Esophagus (tissue), 2 donors: ENCODE results near the gene MFRP. TPM values are rescaled to one million over a fixed set of nuclear protein-coding genes. Genes with fewer than 3 reads are reported as not detected.
A peak's percentile ranks its signal among the peaks of the same experiment; 100 is the strongest.

Experiments
- H3K27ac ChIP-seq, 2 donors: one replicate each; pipeline ENCODE4 v1.5.1; 2013; ENCODE audit warnings: low read depth in 2 of 2, mild to moderate bottlenecking in 2 of 2, inconsistent platforms in 1 of 2, low read length in 1 of 2, moderate library complexity in 1 of 2
- H3K27me3 ChIP-seq, 2 donors: one replicate each; pipeline ENCODE4 v1.6.1; 2013; ENCODE audit warnings: low read length in 2 of 2, control low read depth in 1 of 2, mild to moderate bottlenecking in 1 of 2; ENCODE audit not compliant: insufficient read depth in 2 of 2, control insufficient read depth in 1 of 2
- H3K36me3 ChIP-seq, 2 donors: one replicate each; pipeline ENCODE4 v1.6.1; 2013; ENCODE audit warnings: low read length in 1 of 2; ENCODE audit not compliant: control insufficient read depth in 2 of 2, insufficient read depth in 2 of 2
- H3K4me1 ChIP-seq, 2 donors: one replicate each; pipeline ENCODE4 v1.6.1; 2013; ENCODE audit warnings: low read length in 1 of 2; ENCODE audit not compliant: control insufficient read depth in 2 of 2, insufficient read depth in 2 of 2
- H3K4me3 ChIP-seq, 2 donors: one replicate each; pipeline ENCODE4 v1.5.1; 2013; ENCODE audit warnings: low read length in 2 of 2, mild to moderate bottlenecking in 2 of 2, low read depth in 1 of 2, moderate library complexity in 1 of 2
- H3K9me3 ChIP-seq, 2 donors: one replicate each; pipeline ENCODE4 v1.6.1; 2013; ENCODE audit warnings: mild to moderate bottlenecking in 2 of 2, low read depth in 1 of 2, low read length in 1 of 2, moderate library complexity in 1 of 2; ENCODE audit not compliant: control insufficient read depth in 2 of 2, insufficient read depth in 1 of 2
- WGBS, 2 donors: extraction: QIAGEN DNeasy Blood & Tissue Kit; methylation state at CpG; one replicate each; pipeline ENCODE4 v1.1.7; 2013; 5-methylcytosine and 5-hydroxymethylcytosine counted together
- polyA plus RNA-seq, 2 donors: library from polyadenylated mRNA; stranded (reverse); fragments of 200-250 nt; gene quantifications; one replicate each; pipeline ENCODE4 v1.2.3, GENCODE V29; 2013
- donor health status: healthy with polysubstance abuse.
- donor health status: Bipolar disorder and iron deficiency.

The MFRP gene
- polyA plus RNA-seq, 2 donors = not detected

- Histone ChIP-seq H3K27me3 (no peaks in the 10 kb centered on the region), H3K27ac (no peak overlapping the region), H3K4me3 (no peak overlapping the region), H3K36me3 (no peaks in the 10 kb centered on the region), H3K9me3 (no peaks in the 10 kb centered on the region), H3K4me1 (peaks cover under 1 to 5% of the 10 kb centered on the region in 2 donors)
- 88 to 89% methylated on average over 12 of the region's 12 CpGs for WGBS, 2 donors
Measured at GRCh38 chr11:119345685-119346084, 820 bp downstream of the MFRP start.

DNA sequence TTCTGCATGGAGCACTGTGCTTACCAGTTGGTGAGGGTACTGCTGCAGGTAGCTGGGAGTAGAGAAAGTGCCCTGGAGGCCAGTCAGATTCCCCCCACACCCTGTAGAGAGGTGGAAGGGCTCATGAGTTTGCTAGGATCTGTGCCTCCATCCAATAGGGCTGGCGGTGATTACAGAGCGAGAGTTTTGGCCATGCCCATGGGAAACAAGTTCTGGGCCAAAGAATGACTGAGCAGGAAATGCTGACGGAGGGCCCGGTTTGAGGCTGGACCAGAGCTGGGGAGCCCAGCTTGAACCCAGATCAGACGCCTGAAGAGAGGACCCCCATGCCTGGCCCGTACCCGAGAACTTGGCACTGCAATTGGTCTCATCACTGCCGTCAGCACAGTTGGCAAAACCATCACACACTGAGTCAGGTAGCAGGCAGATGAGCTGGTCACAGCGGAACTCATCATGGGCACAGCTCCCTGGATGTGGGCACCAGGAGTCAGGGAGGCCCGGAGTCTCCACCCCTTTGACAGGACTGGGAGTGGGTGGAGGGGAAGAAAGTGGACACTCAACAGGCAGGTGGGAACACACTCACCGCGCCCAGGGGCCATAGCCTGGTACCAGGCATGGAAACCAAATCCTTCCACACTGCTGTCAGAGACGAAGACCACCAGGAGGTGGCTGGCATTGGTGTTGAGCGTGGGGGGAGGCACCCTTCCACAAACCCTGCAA lies 2.1 kb downstream of the MFRP start:
- 76 to 78% methylated on average over 14 of the region's 14 CpGs for WGBS, 2 donors

GRCh38 chr11:119343726-119344125 lies 2.8 kb downstream of the MFRP start:
- H3K27ac ChIP-seq = no peak overlapping the region
- no peaks in the 10 kb centered on the region for H3K27me3 ChIP-seq
- no peaks in the 10 kb centered on the region for H3K36me3 ChIP-seq
- H3K9me3 ChIP-seq = no peaks in the 10 kb centered on the region
- no peak overlapping the region for H3K4me3 ChIP-seq
- peaks cover 5 to 12% of the 10 kb centered on the region in 2 donors for H3K4me1 ChIP-seq
- 83 to 87% methylated on average over 5 to 7 of the region's 7 CpGs for WGBS, 2 donors

More for the DNA sequence above, 2.1 kb downstream of the MFRP start:
- Histone ChIP-seq H3K4me1 (peaks cover 4 to 8% of the 10 kb centered on the region in 2 donors), H3K27ac (no peak overlapping the region), H3K36me3 (no peaks in the 10 kb centered on the region), H3K27me3 (no peaks in the 10 kb centered on the region), H3K4me3 (no peak overlapping the region), H3K9me3 (no peaks in the 10 kb centered on the region)

GRCh38 chr11:119342362-119343130 lies 4.0 kb downstream of the MFRP start:
- WGBS, 2 donors = 80 to 81% methylated on average over 10 of the region's 10 CpGs
- Histone ChIP-seq H3K4me1 (peaks cover 7 to 12% of the 10 kb centered on the region in 2 donors), H3K9me3 (no peaks in the 10 kb centered on the region)

GRCh38 chr11:119342023-119342300 lies 4.5 kb downstream of the MFRP start:
- Histone ChIP-seq H3K9me3 (no peaks in the 10 kb centered on the region), H3K27ac (no peak overlapping the region), H3K27me3 (no peaks in the 10 kb centered on the region), H3K4me3 (no peak overlapping the region), H3K4me1 (peaks cover 7 to 12% of the 10 kb centered on the region in 2 donors), H3K36me3 (no peaks in the 10 kb centered on the region)
- 65 to 71% methylated on average over 7 of the region's 7 CpGs for WGBS, 2 donors

More at GRCh38 chr11:119342362-119343130, 4.0 kb downstream of the MFRP start:
- H3K27me3 ChIP-seq = no peaks in the 10 kb centered on the region
- H3K4me3 ChIP-seq = no peak overlapping the region
- H3K36me3 ChIP-seq = no peaks in the 10 kb centered on the region
- H3K27ac ChIP-seq = no peak overlapping the region

DNA sequence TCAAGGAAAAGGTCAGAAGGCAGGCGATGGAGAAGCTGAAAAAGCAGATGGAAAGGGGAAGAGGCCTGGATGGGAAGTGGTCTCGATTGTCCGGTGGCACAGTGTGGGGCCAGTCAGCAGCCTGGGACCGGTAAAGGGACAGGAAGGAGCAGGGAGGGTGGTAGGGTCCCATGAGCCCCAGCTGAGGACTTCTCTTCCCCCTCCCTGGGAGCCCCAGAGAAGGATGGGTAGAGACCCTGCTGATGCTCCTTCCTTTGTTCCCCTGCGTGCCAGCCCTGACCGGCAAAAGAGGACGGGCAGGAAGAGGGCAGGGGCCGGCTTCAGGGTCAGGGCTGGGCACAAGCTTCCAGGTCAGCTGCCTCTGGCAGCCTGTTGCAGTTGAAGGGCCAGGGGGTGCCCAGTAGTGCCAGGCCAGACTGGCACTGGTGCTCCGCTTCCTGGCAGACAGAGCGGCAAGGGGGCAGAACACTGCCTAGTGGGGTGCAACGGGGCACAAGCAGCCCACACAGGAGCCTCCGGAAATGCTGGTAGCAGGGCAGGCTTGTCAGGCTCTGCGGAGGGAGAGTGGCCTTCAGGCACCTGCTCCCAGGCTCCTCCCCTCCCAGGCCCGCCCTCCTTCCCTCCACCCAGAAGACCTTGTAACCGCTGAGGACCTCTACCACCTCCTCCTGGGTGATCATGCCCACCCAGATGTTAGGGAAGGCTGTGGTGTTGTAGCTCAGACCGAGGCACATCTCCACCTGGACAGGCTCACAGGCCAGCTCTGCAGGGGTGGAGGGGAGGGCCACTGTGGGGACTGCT lies 5.1 kb downstream of the MFRP start:
- Histone ChIP-seq H3K4me3 (no peak overlapping the region), H3K36me3 (peaks cover 0 to 4% of the 10 kb centered on the region in 2 donors), H3K4me1 (peaks cover 7 to 14% of the 10 kb centered on the region in 2 donors), H3K27me3 (no peaks in the 10 kb centered on the region), H3K27ac (peak overlapping the region; percentile 63), H3K9me3 (no peaks in the 10 kb centered on the region)
- 48 to 59% methylated on average over 12 to 16 of the region's 16 CpGs for WGBS, 2 donors

- Histone ChIP-seq H3K4me1 (peaks cover 9 to 22% of the 10 kb centered on the region in 2 donors), H3K36me3 (peaks cover 0 to 9% of the 10 kb centered on the region in 2 donors), H3K27me3 (no peaks in the 10 kb centered on the region), H3K4me3 (peak within 1 kb of the TSS; percentile 37 to 38), H3K27ac (peak within 1 kb of the TSS; percentile 63 to 82), H3K9me3 (no peaks in the 10 kb centered on the region)
- 5 to 10% methylated on average over 25 to 53 of the region's 53 CpGs for WGBS, 2 donors
Measured at GRCh38 chr11:119340335-119341221, 5.9 kb downstream of the MFRP start, which contains the start of gene C1QTNF5. C1QTNF5 (minus strand) TSS chr11:119340883; CDS start chr11:119340397, 486 bp downstream.

DNA sequence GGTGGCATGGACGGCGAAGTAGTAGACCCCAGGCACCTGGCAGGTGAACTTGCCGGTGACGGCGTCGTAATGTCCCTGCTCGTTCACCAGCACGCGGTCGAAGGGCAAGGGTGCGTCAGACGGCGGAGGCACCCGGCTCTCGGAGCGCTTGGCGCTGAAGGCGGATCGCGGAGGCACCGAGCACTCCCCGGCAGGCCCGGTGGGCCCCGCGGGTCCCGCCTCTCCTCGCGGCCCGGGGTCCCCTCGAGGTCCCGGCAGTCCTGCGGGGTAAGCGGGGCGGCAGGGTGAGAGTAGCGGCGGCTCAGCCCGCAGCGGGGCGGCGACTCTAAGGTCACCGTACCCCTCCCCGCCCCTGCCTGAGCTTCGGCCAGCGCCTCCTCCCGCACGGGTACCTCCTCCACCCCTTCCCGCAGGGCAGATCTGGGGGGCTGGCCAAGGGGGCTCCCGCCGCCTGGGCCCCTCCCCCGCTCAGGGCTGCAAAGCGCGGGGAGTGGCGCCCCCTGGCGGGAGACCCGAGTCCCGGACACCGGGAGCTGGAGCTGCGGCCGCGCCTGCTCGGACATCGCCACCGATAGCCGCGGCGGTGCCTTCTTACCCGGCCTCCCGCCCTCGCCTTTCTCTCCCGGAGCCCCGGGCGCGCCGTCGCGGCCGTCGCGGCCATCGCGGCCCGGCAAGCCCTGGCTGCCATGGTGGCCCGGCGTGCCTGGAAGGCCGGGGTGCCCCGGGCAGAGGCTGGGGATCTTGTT lies 6.7 kb downstream of the MFRP start:
- peak overlapping the region; percentile 37 to 38 for H3K4me3 ChIP-seq
- peaks cover 16 to 30% of the 10 kb centered on the region in 2 donors for H3K4me1 ChIP-seq
- no peaks in the 10 kb centered on the region for H3K9me3 ChIP-seq
- H3K27me3 ChIP-seq = no peaks in the 10 kb centered on the region
- WGBS, 2 donors = 7 to 9% methylated on average over 79 to 86 of the region's 86 CpGs
- H3K27ac ChIP-seq = peak overlapping the region; percentile 63 to 82
- peaks cover 0 to 9% of the 10 kb centered on the region in 2 donors for H3K36me3 ChIP-seq
